ENCODE measurements around the gene LIPJ.

The LIPJ gene

GRCh38 chr10:88647061-88647615 is 60.6 kb downstream of the LIPJ start:
- TF ChIP-seq CTCF (IDR thresholded peaks at IDR 0.05) (no peak), ZFX (IDR thresholded peaks at IDR 0.05; ENCODE audit: borderline replicate concordance) (no peak)
- H3K27ac ChIP-seq = no peak overlapping the region

DNA sequence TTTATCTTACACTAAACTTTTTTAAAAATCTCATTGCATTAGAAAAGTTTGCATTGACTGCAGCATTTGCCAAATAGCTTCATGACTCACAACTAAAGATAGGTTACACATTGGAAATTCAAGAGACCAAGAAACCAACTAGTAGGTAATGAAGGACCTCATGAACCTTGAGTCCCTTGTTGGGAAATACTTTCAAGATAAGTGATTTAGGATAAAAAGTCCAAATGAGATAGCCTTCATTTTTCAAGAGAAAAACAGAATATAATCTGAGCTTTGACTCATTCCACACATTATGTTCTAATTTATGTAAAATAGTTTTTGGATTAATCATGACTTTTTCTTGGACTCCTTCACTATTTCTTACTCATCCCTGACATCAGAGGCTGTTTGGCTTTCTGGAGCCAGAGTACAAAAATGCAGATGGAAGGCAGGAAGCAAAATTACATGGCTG is 64.6 kb downstream of the LIPJ start:
- H3K27ac ChIP-seq = no peak overlapping the region
- no peak for TF ChIP-seq ZFX (IDR thresholded peaks at IDR 0.05; ENCODE audit: borderline replicate concordance)
- TF ChIP-seq CTCF (IDR thresholded peaks at IDR 0.05) = no peak

DNA sequence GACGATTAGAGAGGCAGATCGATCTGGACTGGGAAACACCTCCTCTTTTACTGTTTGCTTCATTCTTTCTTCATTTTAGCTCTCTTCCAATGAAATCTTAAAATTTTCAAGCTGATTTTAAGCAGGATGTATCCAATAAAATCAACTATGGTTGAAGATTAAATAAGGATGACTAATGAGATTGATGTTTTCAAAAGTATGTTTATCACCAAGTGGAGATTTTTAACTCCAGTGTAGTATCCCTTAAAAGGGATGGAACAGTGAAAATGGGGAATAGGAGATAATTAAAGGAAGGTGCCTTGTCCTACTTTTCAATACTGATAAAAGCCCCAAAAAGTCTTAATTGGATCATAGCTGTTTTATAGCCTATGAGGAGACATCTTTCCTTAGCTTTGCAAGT is 66.1 kb downstream of the LIPJ start:
- TF ChIP-seq ZFX (IDR thresholded peaks at IDR 0.05; ENCODE audit: borderline replicate concordance) = no peak
- no peak for TF ChIP-seq CTCF (IDR thresholded peaks at IDR 0.05)
- H3K27ac ChIP-seq = no peak overlapping the region

All from 22Rv1 (cell line).